ENCODE data around the gene ZFP92.

DNA sequence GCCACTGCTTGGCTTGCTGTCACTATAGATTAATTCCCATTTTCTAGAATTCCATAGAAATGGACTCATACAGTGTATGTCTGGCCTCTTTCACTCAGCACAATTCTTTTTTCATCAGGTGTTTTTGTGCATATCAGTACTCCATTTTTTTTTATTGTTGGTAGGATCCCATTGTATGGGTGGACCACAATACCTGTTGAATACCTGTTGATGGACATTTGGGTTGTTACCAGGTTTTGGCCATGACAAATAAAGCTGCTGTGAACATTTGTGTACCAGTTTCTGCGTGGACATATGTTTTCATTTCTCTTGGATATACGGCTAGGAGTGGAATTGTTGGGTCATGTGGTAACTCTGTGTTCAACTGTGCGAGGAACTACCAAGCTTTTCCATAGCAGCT is 14.9 kb downstream of the ZFP92 start:
- TF ChIP-seq POLR2AphosphoS5 (IDR thresholded peaks at IDR 0.05; ENCODE audit: low read depth, low read length) = no peak
- TF ChIP-seq, protein P1, sequence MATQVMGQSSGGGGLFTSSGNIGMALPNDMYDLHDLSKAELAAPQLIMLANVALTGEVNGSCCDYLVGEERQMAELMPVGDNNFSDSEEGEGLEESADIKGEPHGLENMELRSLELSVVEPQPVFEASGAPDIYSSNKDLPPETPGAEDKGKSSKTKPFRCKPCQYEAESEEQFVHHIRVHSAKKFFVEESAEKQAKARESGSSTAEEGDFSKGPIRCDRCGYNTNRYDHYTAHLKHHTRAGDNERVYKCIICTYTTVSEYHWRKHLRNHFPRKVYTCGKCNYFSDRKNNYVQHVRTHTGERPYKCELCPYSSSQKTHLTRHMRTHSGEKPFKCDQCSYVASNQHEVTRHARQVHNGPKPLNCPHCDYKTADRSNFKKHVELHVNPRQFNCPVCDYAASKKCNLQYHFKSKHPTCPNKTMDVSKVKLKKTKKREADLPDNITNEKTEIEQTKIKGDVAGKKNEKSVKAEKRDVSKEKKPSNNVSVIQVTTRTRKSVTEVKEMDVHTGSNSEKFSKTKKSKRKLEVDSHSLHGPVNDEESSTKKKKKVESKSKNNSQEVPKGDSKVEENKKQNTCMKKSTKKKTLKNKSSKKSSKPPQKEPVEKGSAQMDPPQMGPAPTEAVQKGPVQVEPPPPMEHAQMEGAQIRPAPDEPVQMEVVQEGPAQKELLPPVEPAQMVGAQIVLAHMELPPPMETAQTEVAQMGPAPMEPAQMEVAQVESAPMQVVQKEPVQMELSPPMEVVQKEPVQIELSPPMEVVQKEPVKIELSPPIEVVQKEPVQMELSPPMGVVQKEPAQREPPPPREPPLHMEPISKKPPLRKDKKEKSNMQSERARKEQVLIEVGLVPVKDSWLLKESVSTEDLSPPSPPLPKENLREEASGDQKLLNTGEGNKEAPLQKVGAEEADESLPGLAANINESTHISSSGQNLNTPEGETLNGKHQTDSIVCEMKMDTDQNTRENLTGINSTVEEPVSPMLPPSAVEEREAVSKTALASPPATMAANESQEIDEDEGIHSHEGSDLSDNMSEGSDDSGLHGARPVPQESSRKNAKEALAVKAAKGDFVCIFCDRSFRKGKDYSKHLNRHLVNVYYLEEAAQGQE (IDR thresholded peaks at IDR 0.05; ENCODE audit: insufficient read depth in 1 of 2, low read depth in 2 of 2, low read length in 2 of 2) = no peak
- TF ChIP-seq FOXP2 (optimal IDR thresholded peaks at IDR 0.05; ENCODE audit: borderline replicate concordance, extremely low read depth, extremely low read length, insufficient read depth) = no peak
- no peak for TF ChIP-seq TAF1 (IDR thresholded peaks at IDR 0.05; ENCODE audit: borderline replicate concordance, insufficient read depth, low read length)
- TF ChIP-seq SIN3A (IDR thresholded peaks at IDR 0.05; ENCODE audit: borderline replicate concordance, insufficient read depth, low read length) = no peak

Data from PFSK-1 (cell line).